Fibroblast of mammary gland (primary cell): ENCODE measurements around the gene RFTN1.

Experiments used
- DNase-seq: peaks from one replicate; pipeline ENCODE4 v3.0.0-alpha.2; 2010; ENCODE audit warnings: low read depth
- H3K4me3 ChIP-seq: 2 replicates; pipeline ENCODE4 v1.5.1; 2011; ENCODE audit warnings: low read depth, mild to moderate bottlenecking, low read length, moderate library complexity; ENCODE audit not compliant: control insufficient read depth
- TF ChIP-seq, protein P1 (sequence below): conservative IDR thresholded peaks from 2 replicates; pipeline ENCODE4 v1.5.1; 2011; ENCODE audit warnings: low read depth, low read length, inconsistent platforms; ENCODE audit not compliant: control insufficient read depth, insufficient read depth

The RFTN1 gene

DNA sequence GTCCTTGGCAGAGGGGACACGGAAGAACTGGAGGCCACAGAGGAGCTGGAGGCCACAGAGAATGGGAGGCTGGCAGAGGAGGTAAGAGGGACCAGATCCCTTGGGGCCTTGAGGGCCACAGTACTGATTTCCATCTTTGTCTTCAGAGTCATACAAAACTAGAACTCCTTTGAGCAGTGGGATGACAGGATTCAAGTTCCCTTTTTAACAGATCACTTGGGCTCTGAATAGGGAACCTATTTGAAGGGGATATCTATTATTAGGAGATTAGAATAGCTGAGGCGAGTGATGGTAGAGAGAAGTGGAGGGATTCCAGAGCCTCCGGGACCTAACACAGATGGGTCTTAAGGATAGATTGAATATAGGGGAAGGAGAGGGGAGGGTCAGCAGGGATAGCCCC, 192.8 kb downstream of the RFTN1 start:
- no peak for DNase-seq
- TF ChIP-seq, protein P1, sequence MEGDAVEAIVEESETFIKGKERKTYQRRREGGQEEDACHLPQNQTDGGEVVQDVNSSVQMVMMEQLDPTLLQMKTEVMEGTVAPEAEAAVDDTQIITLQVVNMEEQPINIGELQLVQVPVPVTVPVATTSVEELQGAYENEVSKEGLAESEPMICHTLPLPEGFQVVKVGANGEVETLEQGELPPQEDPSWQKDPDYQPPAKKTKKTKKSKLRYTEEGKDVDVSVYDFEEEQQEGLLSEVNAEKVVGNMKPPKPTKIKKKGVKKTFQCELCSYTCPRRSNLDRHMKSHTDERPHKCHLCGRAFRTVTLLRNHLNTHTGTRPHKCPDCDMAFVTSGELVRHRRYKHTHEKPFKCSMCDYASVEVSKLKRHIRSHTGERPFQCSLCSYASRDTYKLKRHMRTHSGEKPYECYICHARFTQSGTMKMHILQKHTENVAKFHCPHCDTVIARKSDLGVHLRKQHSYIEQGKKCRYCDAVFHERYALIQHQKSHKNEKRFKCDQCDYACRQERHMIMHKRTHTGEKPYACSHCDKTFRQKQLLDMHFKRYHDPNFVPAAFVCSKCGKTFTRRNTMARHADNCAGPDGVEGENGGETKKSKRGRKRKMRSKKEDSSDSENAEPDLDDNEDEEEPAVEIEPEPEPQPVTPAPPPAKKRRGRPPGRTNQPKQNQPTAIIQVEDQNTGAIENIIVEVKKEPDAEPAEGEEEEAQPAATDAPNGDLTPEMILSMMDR, result no peak
- H3K4me3 ChIP-seq, result no peak overlapping the region

DNA sequence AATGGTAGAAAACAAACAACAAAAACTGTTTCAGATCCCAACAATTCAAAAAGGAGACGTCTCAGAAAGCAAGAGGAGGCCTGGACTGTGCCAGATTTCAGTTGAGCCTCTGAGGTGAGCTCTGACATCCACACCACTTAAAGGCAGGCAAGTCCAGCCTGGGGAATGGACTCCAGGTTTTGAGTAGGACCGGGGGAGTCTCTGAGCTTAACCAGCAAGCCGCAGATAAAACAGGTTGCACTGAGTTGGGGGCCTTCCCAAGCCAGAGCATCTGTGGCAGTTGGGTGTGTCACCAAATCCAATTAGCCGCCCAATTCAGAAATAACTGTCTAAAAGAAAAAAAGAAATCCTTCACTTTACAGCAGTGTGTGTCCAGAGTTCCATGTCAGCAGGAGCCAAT, 193.8 kb downstream of the RFTN1 start:
- TF ChIP-seq, protein P1, result no peak
- H3K4me3 ChIP-seq, result no peak overlapping the region
- DNase-seq, result no peak

- peak; percentile 14 for DNase-seq
- TF ChIP-seq, protein P1, result peak; percentile 43
Observed at GRCh38 chr3:16319307-16319706, 194.2 kb downstream of the RFTN1 start.

GRCh38 chr3:16318176-16318575, 195.3 kb downstream of the RFTN1 start:
- TF ChIP-seq, protein P1, result no peak
- no peak overlapping the region for H3K4me3 ChIP-seq
- DNase-seq, result peak; percentile 31

More at GRCh38 chr3:16319307-16319706, 194.2 kb downstream of the RFTN1 start:
- H3K4me3 ChIP-seq, result no peak overlapping the region

DNA sequence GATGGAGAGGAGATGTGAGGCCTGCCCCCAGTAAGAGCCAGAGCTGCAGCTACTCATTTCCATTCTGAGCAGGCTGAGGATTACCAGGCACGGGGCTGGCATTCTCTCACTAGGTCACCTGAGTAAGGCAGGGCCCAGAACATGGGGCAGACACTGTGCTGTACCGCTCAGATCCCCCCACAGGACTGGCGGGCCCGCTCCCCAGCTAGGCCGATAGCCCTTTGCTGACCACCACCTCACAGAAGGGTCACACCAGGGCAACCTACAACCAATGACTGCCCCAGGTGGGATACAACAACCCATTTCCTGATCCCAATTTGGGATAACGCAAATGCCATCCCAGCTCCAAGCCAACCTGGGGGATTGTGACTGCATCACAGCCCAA, 195.9 kb downstream of the RFTN1 start:
- TF ChIP-seq, protein P1, result no peak
- no peak for DNase-seq
- no peak overlapping the region for H3K4me3 ChIP-seq

DNA sequence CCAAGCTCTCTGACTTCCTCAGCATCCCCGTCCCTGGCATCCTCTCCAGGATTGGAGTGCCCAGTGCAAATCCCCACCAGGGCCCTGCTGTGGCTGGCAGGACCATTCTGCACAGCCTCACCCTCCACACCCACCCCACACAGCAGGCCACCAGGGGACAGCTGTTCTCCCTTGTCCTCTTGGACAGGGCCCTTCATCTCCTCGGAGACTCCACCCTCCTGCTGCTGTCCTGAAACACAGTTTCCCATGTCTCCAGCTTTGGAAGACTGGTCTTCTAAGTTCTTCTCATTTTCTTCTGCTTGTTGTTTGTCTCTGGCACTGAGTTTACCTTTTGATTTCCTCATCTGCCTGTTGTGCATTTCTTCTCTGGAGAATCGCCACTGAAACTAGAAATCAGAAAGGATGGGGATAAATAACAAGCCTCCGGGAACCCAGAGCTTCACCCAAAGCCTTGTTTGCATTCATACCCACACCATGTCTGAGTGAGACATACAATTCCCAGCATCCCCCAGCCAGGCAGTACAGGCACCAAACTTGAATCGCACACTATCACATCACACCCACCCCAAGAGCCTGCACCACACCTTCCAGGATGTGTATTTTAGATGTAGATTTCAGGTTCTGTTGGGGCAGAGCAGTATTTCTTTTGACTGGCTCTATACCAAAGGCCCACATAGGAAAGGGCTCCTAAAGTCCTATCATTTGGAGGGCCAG, 196.5 kb downstream of the RFTN1 start:
- no peak overlapping the region for H3K4me3 ChIP-seq
- DNase-seq, result no peak
- TF ChIP-seq, protein P1, result no peak
